Breast epithelium (tissue), 4 donors: ENCODE measurements around the gene ANGPTL2. TPM values are rescaled to one million over a fixed set of nuclear protein-coding genes. Genes with fewer than 3 reads are reported as not detected.
A peak's percentile ranks its signal among the peaks of the same experiment; 100 is the strongest.

ENCODE experiments used
- DNase-seq, 2 donors: peaks; one replicate each; pipeline ENCODE4 v3.0.0-alpha.2; 2019; ENCODE audit warnings: low spot score in 2 of 2
- H3K27ac ChIP-seq, 2 donors: fragments of 200-600 bp; sonication (generic) in 1 of 2; one replicate each; pipeline ENCODE4 v1.5.1; 2016 to 2019; ENCODE audit warnings: mild to moderate bottlenecking in 1 of 2
- H3K27me3 ChIP-seq, 2 donors: fragments of 200-600 bp; sonication (generic) in 1 of 2; one replicate each; pipeline versions ENCODE4 v1.5.1 to v1.6.0; 2017 to 2019; ENCODE audit warnings: control low read depth in 1 of 2, mild to moderate bottlenecking in 1 of 2
- H3K36me3 ChIP-seq: fragments of 200-600 bp; one replicate; pipeline ENCODE4 v1.5.1; 2019
- H3K4me1 ChIP-seq, 2 donors: fragments of 200-600 bp; sonication (generic); one replicate each; pipeline ENCODE4 v1.5.1; 2016 to 2019; ENCODE audit warnings: control low read depth in 1 of 2
- H3K4me3 ChIP-seq, 3 donors: fragments of 200-600 bp; sonication (generic); 1 replicate in 2 of 3; 2 replicates in 1 of 3; pipeline ENCODE4 v1.5.1; 2016 to 2019; ENCODE audit warnings: mild to moderate bottlenecking in 3 of 3, moderate library complexity in 2 of 3
- H3K9me3 ChIP-seq, 2 donors: fragments of 200-600 bp; sonication (generic) in 1 of 2; one replicate each; pipeline ENCODE4 v1.5.1; 2016 to 2019; ENCODE audit warnings: control low read depth in 1 of 2
- POLR2A ChIP-seq: fragments of 450-650 bp; IDR thresholded peaks from one replicate; pipeline ENCODE4 v1.6.1; 2016; ENCODE audit warnings: antibody characterized with exemption, mild to moderate bottlenecking, moderate library complexity
- POLR2AphosphoS5 ChIP-seq, 3 donors: sonication (generic); formaldehyde crosslinking; IDR thresholded peaks; one replicate each; pipeline ENCODE4 v1.6.1; 2017; ENCODE audit warnings: antibody characterized with exemption in 3 of 3
- intact Hi-C: fragments of 100-400 bp; cut with DNase I; formaldehyde crosslinking; loops from one replicate; pipeline ENCODE4 v1.15.1; 2023; ENCODE audit warnings: low total_unique reads
- total RNA-seq, 3 donors: library from RNA; depleted of rRNA; stranded (reverse); fragments of >200 nt; gene quantifications; one replicate each; pipeline ENCODE4 v1.1.0, GENCODE V29; 2016
- TF ChIP-seq, protein P1 (sequence below), 3 donors: fragments of 450-650 bp; IDR thresholded peaks; one replicate each; pipeline ENCODE4 v1.5.1; 2016 to 2017; ENCODE audit warnings: antibody characterized with exemption in 3 of 3, mild to moderate bottlenecking in 3 of 3, moderate library complexity in 3 of 3

Gene ANGPTL2
- total RNA-seq, 3 donors from 2014 or later: 30.9 to 61.8 (median 51.8) TPM

DNA sequence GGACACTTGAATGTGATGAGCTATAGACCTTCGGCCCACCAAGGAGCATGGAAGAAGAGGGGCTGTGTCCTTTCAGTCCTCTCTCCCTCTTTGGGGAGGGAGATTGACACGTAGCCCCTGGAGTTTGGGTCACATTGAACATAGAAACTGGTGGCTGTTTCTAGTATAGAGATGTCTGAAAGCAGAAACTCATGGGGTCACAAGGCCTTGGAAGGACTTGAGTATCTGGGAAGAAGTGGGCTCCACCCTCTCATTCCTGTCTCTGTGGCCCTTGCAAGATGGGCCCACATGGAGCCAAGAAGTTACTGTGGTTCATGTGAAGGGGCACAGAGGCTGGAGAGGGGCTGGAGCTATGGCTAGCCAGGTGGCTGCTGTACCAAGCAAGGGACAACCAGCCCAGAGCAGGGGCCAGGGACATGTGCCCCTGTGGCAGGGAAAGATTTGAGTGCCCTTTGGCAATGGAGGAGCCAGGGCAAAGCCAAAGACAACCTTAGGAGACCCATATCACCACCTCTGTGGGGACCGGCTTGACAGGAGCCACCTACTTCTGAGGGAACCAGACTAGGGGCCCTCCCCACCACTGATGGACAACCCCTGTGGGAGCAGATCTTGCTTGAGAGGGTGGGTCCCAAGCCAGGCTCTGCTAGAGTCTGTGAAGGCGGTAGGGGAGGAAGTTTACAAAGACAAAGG lies 12.8 kb upstream of the ANGPTL2 start:
- H3K4me1 ChIP-seq: peaks cover 0 to 5% of the 10 kb centered on the region in 2 donors
- intact Hi-C loops: no loop called here
- H3K27me3 ChIP-seq: no peaks in the 10 kb centered on the region
- H3K36me3 ChIP-seq: no peaks in the 10 kb centered on the region
- no peaks in the 10 kb centered on the region for H3K9me3 ChIP-seq
- peak in 1 of 2 donors; percentile 38 for DNase-seq
- H3K4me3 ChIP-seq: no peak overlapping the region
- H3K27ac ChIP-seq: peak overlapping the region; percentile 84 to 91
- TF ChIP-seq, protein P1, sequence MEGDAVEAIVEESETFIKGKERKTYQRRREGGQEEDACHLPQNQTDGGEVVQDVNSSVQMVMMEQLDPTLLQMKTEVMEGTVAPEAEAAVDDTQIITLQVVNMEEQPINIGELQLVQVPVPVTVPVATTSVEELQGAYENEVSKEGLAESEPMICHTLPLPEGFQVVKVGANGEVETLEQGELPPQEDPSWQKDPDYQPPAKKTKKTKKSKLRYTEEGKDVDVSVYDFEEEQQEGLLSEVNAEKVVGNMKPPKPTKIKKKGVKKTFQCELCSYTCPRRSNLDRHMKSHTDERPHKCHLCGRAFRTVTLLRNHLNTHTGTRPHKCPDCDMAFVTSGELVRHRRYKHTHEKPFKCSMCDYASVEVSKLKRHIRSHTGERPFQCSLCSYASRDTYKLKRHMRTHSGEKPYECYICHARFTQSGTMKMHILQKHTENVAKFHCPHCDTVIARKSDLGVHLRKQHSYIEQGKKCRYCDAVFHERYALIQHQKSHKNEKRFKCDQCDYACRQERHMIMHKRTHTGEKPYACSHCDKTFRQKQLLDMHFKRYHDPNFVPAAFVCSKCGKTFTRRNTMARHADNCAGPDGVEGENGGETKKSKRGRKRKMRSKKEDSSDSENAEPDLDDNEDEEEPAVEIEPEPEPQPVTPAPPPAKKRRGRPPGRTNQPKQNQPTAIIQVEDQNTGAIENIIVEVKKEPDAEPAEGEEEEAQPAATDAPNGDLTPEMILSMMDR (IDR thresholded peaks at IDR 0.05): no peak
- TF ChIP-seq POLR2A (no peak), POLR2AphosphoS5 (IDR thresholded peaks at IDR 0.05) (no peak)

- intact Hi-C loops: no loop called here
- Histone ChIP-seq H3K27ac (peak overlapping the region; percentile 84 to 91), H3K4me1 (peaks cover 0 to 5% of the 10 kb centered on the region in 2 donors), H3K36me3 (no peaks in the 10 kb centered on the region), H3K27me3 (no peaks in the 10 kb centered on the region), H3K4me3 (peak overlapping the region in 1 of 3 donors; percentile 40), H3K9me3 (no peaks in the 10 kb centered on the region)
- TF ChIP-seq POLR2A (no peak), POLR2AphosphoS5 (IDR thresholded peaks at IDR 0.05) (peak in 2 of 3 donors; percentile 7 to 23)
- TF ChIP-seq, protein P1 (IDR thresholded peaks at IDR 0.05): no peak
- DNase-seq: peak in 1 of 2 donors; percentile 60
Measured at GRCh38 chr9:127133739-127134167, 11.3 kb upstream of the ANGPTL2 start.

DNA sequence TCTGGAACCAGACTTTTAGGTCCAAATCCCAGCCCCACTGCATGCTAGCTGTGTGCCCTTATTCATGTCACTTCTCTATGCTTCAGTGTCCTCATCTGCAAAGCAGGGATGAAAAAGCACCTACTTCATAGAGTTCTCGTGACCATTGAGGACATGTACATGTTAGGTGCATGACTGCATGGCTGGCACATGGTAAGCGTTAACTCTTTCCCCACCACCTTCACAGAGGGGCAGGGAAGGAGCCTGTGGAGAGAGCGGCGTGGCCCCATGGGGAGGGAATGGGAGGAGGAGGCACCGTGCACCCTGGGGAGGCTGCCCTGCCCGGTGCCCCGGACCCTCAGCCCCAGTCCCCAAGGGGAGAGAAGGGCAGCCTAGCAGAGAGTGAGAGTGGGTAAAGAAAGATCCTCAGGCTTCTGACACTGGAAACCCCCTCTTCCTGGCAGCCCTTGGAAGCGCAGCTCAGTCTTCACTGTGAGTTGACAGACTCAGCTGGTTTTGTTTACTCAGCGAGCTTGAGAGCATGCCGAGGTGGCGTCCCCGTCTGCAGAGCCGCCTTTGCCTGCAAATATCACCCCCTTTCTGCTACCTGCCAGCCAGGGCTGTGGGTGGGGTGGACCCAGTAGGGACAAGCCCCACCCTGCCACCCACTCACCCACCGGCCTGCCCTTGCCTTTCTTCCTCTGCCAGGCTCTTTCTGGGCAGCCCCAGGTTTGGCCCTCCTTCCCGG lies 10.6 kb upstream of the ANGPTL2 start:
- intact Hi-C loops: no loop called here
- peak overlapping the region; percentile 84 to 91 for H3K27ac ChIP-seq
- peak overlapping the region in 1 of 3 donors; percentile 40 for H3K4me3 ChIP-seq
- H3K9me3 ChIP-seq: no peaks in the 10 kb centered on the region
- H3K36me3 ChIP-seq: no peaks in the 10 kb centered on the region
- TF ChIP-seq POLR2AphosphoS5 (IDR thresholded peaks at IDR 0.05) (no peak), POLR2A (no peak)
- TF ChIP-seq, protein P1 (IDR thresholded peaks at IDR 0.05): no peak
- H3K27me3 ChIP-seq: no peaks in the 10 kb centered on the region
- peaks cover 0 to 5% of the 10 kb centered on the region in 2 donors for H3K4me1 ChIP-seq
- peak in 1 of 2 donors; percentile 51 for DNase-seq

- Histone ChIP-seq H3K9me3 (no peaks in the 10 kb centered on the region), H3K4me1 (peaks cover 0 to 5% of the 10 kb centered on the region in 2 donors), H3K27ac (peak overlapping the region; percentile 84 to 91), H3K4me3 (no peak overlapping the region), H3K27me3 (no peaks in the 10 kb centered on the region), H3K36me3 (no peaks in the 10 kb centered on the region)
- intact Hi-C loops: no loop called here
- no peak for DNase-seq
- TF ChIP-seq POLR2A (no peak), POLR2AphosphoS5 (IDR thresholded peaks at IDR 0.05) (no peak)
- TF ChIP-seq, protein P1 (IDR thresholded peaks at IDR 0.05): no peak
Measured at GRCh38 chr9:127132375-127132774, 9.9 kb upstream of the ANGPTL2 start.

GRCh38 chr9:127131871-127132270 lies 9.4 kb upstream of the ANGPTL2 start:
- DNase-seq: no peak
- Histone ChIP-seq H3K4me3 (no peak overlapping the region), H3K4me1 (peaks cover 0 to 5% of the 10 kb centered on the region in 2 donors), H3K27ac (peak overlapping the region; percentile 60 to 91), H3K27me3 (no peaks in the 10 kb centered on the region), H3K36me3 (no peaks in the 10 kb centered on the region), H3K9me3 (no peaks in the 10 kb centered on the region)
- TF ChIP-seq POLR2AphosphoS5 (IDR thresholded peaks at IDR 0.05) (no peak), POLR2A (no peak)
- TF ChIP-seq, protein P1 (IDR thresholded peaks at IDR 0.05): no peak
- intact Hi-C loops: no loop called here
